ENCODE results near the gene FANCE. TPM values are rescaled to one million over a fixed set of nuclear protein-coding genes. Genes with fewer than 3 reads are reported as not detected.
"Not testable (repeated sequence)": the region's sequence is repeated elsewhere in the genome, so short reads cannot be mapped to it uniquely, and the experiment has no call there.

Gene FANCE
- total RNA-seq, 2 donors from 2014 or later: 2.5 to 4.0 TPM

GRCh38 chr6:35428421-35429149 is 23.6 kb upstream of the FANCE start:
- DNase-seq (ENCODE audit: low spot score): no peak
- intact Hi-C loops (cut with DNase I): loop anchor here in 1 of 2 donors (1.0 kb wide), 1 partner anchor 12 kb away; no protein-coding TSS in a partner anchor

GRCh38 chr6:35429463-35429862 is 22.7 kb upstream of the FANCE start:
- no peak for DNase-seq (ENCODE audit: low spot score)
- intact Hi-C loops (cut with DNase I): no loop called here

- intact Hi-C loops (cut with DNase I): no loop called here
These were observed 19.8 kb upstream of the FANCE start for GRCh38 chr6:35432291-35432690.

GRCh38 chr6:35432702-35433101 is 19.4 kb upstream of the FANCE start:
- DNase-seq (ENCODE audit: low spot score); intact Hi-C loops (cut with DNase I): not testable (repeated sequence)

More at GRCh38 chr6:35432291-35432690, 19.8 kb upstream of the FANCE start:
- DNase-seq (ENCODE audit: low spot score): no peak

- intact Hi-C loops (cut with DNase I): no loop called here
- DNase-seq (ENCODE audit: low spot score): no peak
These were observed 16.9 kb upstream of the FANCE start for GRCh38 chr6:35435074-35435837.

GRCh38 chr6:35436071-35436857 is 15.9 kb upstream of the FANCE start:
- intact Hi-C loops (cut with DNase I): loop anchor here in 1 of 2 donors (1.0 kb wide), 1 partner anchor 138 kb away; no protein-coding TSS in a partner anchor

GRCh38 chr6:35438378-35439065 is 13.6 kb upstream of the FANCE start:
- intact Hi-C loops (cut with DNase I); DNase-seq (ENCODE audit: low spot score): not testable (repeated sequence)

More at GRCh38 chr6:35436071-35436857, 15.9 kb upstream of the FANCE start:
- no peak for DNase-seq (ENCODE audit: low spot score)

GRCh38 chr6:35439308-35439707 is 12.8 kb upstream of the FANCE start:
- intact Hi-C loops (cut with DNase I): no loop called here
- no peak for DNase-seq (ENCODE audit: low spot score)

GRCh38 chr6:35441205-35441604 is 10.9 kb upstream of the FANCE start:
- intact Hi-C loops (cut with DNase I): no loop called here
- DNase-seq (ENCODE audit: low spot score): no peak

GRCh38 chr6:35441642-35442041 is 10.5 kb upstream of the FANCE start:
- intact Hi-C loops (cut with DNase I): no loop called here
- no peak for DNase-seq (ENCODE audit: low spot score)

- intact Hi-C loops (cut with DNase I): no loop called here
- no peak for DNase-seq (ENCODE audit: low spot score)
These were observed 9.4 kb upstream of the FANCE start for GRCh38 chr6:35442693-35443092.

- intact Hi-C loops (cut with DNase I): no loop called here
- no peak for DNase-seq (ENCODE audit: low spot score)
These were observed 8.7 kb upstream of the FANCE start for GRCh38 chr6:35443341-35444030.

GRCh38 chr6:35445691-35446090 is 6.4 kb upstream of the FANCE start:
- DNase-seq (ENCODE audit: low spot score): no peak
- intact Hi-C loops (cut with DNase I): no loop called here

- intact Hi-C loops (cut with DNase I): no loop called here
- no peak for DNase-seq (ENCODE audit: low spot score)
These were observed 3.9 kb upstream of the FANCE start for GRCh38 chr6:35448191-35448590.

GRCh38 chr6:35449287-35449881 is 2.8 kb upstream of the FANCE start:
- intact Hi-C loops (cut with DNase I): no loop called here

GRCh38 chr6:35451354-35452182 is 570 bp upstream of the FANCE start:
- intact Hi-C loops (cut with DNase I): loop anchor here in 1 of 2 donors (2.0 kb wide), 1 partner anchor 71 kb away; no protein-coding TSS in a partner anchor
- no peak for DNase-seq (ENCODE audit: low spot score)

More at GRCh38 chr6:35449287-35449881, 2.8 kb upstream of the FANCE start:
- no peak for DNase-seq (ENCODE audit: low spot score)

- intact Hi-C loops (cut with DNase I): no loop called here
- DNase-seq (ENCODE audit: low spot score): no peak
These were observed 1.1 kb downstream of the FANCE start for GRCh38 chr6:35453236-35453635.
